ENCODE results near the gene MLST8.

Gene MLST8

DNA sequence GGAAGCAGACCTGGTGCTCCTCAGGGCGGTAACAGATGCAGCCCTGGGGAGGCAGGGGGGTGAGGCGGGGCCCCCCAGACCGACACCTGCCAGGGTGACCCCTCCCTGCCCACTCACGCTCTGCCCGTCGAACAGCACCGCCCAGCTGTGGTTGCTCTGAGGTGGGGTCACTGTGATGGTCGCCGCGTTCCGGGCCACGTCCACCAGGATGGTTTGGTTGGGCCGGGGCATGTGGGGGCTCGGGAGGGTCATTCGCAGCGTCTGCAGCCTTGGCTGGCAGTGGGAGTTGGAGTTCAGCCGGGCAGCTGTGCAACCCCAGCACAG lies 4.7 kb downstream of the MLST8 start:
- DNase-seq (ENCODE audit: low read depth, low spot score) = no peak
- Histone ChIP-seq H3K4me1 (ENCODE audit: insufficient read depth, insufficient read length) (peaks cover 36% of the 10 kb centered on the region), H3K9me3 (ENCODE audit: insufficient read depth, low read length) (no peaks in the 10 kb centered on the region), H3K4me3 (ENCODE audit: insufficient read length, low read depth) (no peak overlapping the region), H3K27me3 (ENCODE audit: insufficient read depth, insufficient read length) (no peaks in the 10 kb centered on the region), H3K36me3 (ENCODE audit: insufficient read depth, insufficient read length, low read length) (peaks cover 76% of the 10 kb centered on the region), H3K9ac (ENCODE audit: insufficient read length, low read depth) (peak overlapping the region; percentile 51)
- TF ChIP-seq YY1 (IDR thresholded peaks at IDR 0.05; ENCODE audit: insufficient read depth, insufficient read length) (no peak), SUZ12 (IDR thresholded peaks at IDR 0.05; ENCODE audit: extremely low read depth, insufficient read depth, insufficient read length) (no peak), ZNF274 (IDR thresholded peaks at IDR 0.05; ENCODE audit: low read depth, low read length) (no peak)

DNA sequence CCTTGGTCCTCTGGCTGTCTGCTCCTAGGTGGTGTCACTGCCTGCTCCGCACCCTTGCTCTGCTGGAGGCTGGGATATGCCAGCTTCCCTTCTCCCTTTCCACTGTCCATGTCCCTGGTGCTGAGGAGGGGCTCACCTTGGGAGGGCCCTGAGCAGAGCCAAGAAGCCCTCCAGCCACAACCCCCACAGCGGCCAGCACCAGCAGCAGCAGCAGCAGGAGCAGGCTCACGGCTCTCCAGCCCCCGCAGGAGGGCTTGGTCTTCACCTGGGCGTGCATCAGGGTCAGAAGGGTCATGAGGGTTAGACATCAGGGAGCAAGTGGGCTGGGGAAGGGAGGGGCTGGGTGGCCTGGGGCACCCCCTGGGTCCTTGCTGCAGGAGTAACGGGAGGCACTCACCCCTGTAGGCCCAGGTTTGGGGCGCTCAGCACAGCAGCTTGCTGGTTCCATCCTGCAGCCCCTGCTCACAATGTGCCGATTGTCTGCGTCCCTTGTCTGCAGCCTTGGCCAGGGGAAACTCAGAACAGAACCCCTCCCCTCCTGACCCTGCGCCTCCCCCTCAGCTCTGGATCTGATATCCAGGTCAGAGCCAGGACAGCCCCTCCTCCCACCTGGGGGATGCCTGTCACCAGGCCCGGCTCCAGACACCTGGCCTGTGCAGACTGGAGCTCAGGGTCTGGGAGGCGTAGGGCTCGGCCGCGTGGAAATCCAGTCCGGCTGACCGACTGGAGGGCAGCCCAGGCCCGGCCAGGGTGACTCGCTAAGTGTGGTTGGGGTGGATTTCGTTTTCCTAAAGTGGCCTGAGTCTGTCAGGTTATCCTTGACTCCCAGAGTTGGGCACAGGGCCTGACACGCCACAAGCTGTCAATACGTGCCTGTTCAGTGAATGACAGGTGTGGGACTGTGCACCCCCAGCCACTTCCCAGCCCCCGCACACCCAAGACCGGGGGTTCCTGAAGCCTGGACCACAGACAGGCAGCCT lies 5.4 kb downstream of the MLST8 start, which contains the start of gene BRICD5:
Gene BRICD5, minus strand, starts transcription at position 478 of the 980 bp plus-strand sequence. Its CDS starts 30 bp downstream, at position 448.
- Histone ChIP-seq H3K9me3 (ENCODE audit: insufficient read depth, low read length) (no peaks in the 10 kb centered on the region), H3K36me3 (ENCODE audit: insufficient read depth, insufficient read length, low read length) (peaks cover 76% of the 10 kb centered on the region), H3K4me1 (ENCODE audit: insufficient read depth, insufficient read length) (peaks cover 36% of the 10 kb centered on the region), H3K27me3 (ENCODE audit: insufficient read depth, insufficient read length) (no peaks in the 10 kb centered on the region), H3K9ac (ENCODE audit: insufficient read length, low read depth) (peak within 1 kb of the TSS; percentile 51), H3K4me3 (ENCODE audit: insufficient read length, low read depth) (no peak within 1 kb of the TSS)
- DNase-seq (ENCODE audit: low read depth, low spot score) = no peak
- TF ChIP-seq SUZ12 (IDR thresholded peaks at IDR 0.05; ENCODE audit: extremely low read depth, insufficient read depth, insufficient read length) = no peak
- TF ChIP-seq ZNF274 (IDR thresholded peaks at IDR 0.05; ENCODE audit: low read depth, low read length) = no peak
- no peak for TF ChIP-seq YY1 (IDR thresholded peaks at IDR 0.05; ENCODE audit: insufficient read depth, insufficient read length)

DNA sequence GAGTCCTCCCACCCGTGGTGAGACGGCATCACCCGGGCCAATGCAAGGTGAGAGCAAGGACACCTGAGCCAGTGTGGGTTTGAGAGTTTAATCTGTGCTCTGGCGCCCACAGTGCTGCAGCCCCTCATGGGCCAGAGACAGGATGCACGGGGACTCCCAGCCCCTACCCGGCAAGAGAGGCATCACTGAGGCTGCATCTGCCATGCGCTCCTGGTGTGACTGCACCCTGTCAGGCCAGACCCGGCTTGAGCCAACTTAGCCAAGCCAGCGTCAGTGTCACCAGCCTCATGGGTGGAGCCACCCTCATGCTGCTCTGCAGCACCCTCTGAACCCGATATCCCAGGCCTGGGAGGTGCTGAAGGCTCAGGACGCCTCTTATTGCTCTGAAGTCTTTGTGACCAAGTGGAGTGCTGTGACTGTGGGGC lies 6.7 kb downstream of the MLST8 start:
- peaks cover 34% of the 10 kb centered on the region for H3K4me1 ChIP-seq (ENCODE audit: insufficient read depth, insufficient read length)
- no peaks in the 10 kb centered on the region for H3K9me3 ChIP-seq (ENCODE audit: insufficient read depth, low read length)
- no peak overlapping the region for H3K4me3 ChIP-seq (ENCODE audit: insufficient read length, low read depth)
- H3K36me3 ChIP-seq (ENCODE audit: insufficient read depth, insufficient read length, low read length) = peaks cover 66% of the 10 kb centered on the region
- TF ChIP-seq ZNF274 (IDR thresholded peaks at IDR 0.05; ENCODE audit: low read depth, low read length) (no peak), SUZ12 (IDR thresholded peaks at IDR 0.05; ENCODE audit: extremely low read depth, insufficient read depth, insufficient read length) (no peak), YY1 (IDR thresholded peaks at IDR 0.05; ENCODE audit: insufficient read depth, insufficient read length) (no peak)
- H3K27me3 ChIP-seq (ENCODE audit: insufficient read depth, insufficient read length) = no peaks in the 10 kb centered on the region
- DNase-seq (ENCODE audit: low read depth, low spot score) = no peak
- H3K9ac ChIP-seq (ENCODE audit: insufficient read length, low read depth) = peak overlapping the region; percentile 33

DNA sequence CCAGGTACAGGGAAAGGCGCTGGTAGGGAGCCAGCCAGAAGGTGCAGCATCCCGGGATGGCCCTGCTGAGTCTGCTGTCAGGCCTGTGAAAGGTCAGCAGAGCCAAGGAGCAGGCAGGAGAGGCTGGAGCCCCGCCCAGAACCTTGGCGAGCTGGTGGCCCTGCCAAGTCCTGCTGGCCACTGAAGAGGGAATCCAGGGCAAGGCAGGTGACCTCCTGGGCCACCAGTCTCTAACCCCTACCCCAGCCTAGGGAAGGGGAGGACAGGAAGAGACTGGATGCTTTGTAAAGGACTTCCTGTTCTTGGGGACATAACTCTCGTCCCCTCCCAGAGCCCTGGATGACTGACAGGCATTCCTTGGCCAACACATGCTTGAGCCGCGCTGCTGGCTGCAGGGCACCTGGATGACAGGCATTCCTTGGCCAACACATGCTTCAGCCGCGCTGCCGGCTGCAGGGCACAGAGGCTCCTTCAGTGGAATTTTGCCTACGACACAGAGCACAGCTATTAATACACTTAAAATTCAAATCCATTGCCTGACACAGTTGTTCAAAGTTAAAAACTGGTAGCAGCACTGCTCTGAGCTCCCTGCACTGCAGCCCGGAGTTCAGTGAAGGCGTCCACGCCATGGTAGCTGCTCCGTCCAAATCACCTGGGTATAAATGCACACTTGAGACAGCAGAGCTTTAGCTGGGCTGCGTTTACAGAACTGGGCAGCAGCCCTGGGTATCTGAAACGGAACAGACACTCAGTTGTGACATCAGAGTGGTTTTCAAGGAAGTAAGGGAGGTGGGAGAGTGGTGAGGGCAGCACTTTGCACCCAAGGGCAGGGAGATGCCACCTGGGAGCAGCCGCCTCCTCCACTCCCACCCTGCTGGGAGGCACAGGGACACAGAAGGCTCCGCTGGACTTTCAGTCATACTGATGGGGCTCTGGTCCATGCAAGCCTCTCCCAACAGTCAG lies 7.4 kb downstream of the MLST8 start:
- Histone ChIP-seq H3K4me1 (ENCODE audit: insufficient read depth, insufficient read length) (peaks cover 39% of the 10 kb centered on the region), H3K36me3 (ENCODE audit: insufficient read depth, insufficient read length, low read length) (peaks cover 64% of the 10 kb centered on the region), H3K9ac (ENCODE audit: insufficient read length, low read depth) (peak overlapping the region; percentile 100), H3K4me3 (ENCODE audit: insufficient read length, low read depth) (peak overlapping the region; percentile 100), H3K27me3 (ENCODE audit: insufficient read depth, insufficient read length) (no peaks in the 10 kb centered on the region), H3K9me3 (ENCODE audit: insufficient read depth, low read length) (no peaks in the 10 kb centered on the region)
- DNase-seq (ENCODE audit: low read depth, low spot score) = no peak
- TF ChIP-seq YY1 (IDR thresholded peaks at IDR 0.05; ENCODE audit: insufficient read depth, insufficient read length) (no peak), SUZ12 (IDR thresholded peaks at IDR 0.05; ENCODE audit: extremely low read depth, insufficient read depth, insufficient read length) (no peak), ZNF274 (IDR thresholded peaks at IDR 0.05; ENCODE audit: low read depth, low read length) (no peak)

DNA sequence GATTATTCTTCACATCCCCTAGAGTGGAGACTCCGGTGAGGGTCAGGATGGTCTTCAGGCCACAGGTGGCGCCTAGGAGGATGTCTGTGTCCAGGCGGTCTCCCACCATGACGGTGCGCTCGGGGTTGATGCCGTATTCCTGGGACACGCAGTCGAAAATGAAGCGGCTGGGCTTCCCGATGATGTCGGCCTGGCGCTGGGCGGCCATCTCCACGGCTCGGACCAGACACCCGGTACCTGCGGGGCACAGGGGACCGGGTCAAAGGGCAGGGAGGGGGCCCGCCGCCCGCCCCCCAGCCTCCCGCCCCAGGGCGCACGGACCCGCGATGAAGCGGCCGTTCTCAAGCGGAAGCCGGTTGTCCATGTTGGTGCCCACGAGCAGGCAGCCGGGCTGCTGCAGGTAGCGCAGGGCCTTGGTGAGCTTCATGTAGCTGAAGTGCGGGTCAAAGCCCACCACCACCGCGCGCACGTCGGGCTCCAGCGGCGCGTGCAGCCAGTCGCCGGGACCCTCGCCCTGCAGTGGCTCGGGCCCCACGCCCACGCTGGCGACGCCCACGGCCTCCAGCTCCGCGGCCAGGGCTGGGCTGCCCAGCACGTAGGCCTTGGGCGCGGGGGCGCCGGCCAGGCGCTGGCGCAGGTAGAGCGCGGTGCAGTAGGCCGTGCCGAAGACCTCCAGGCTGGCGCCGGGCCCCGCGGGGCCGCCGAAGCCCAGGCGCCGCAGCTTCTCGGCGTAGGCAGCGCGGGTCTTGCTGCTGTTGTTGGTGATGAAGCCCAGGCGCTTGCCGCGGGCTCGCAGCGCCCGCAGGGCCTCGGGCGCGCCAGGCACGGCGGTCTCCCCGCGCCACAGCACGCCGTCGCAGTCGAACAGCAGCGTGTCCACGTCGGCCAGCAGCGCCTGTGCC lies 8.8 kb downstream of the MLST8 start:
- no peaks in the 10 kb centered on the region for H3K27me3 ChIP-seq (ENCODE audit: insufficient read depth, insufficient read length)
- H3K4me1 ChIP-seq (ENCODE audit: insufficient read depth, insufficient read length) = peaks cover 41% of the 10 kb centered on the region
- H3K36me3 ChIP-seq (ENCODE audit: insufficient read depth, insufficient read length, low read length) = peaks cover 50% of the 10 kb centered on the region
- peak overlapping the region; percentile 100 for H3K9ac ChIP-seq (ENCODE audit: insufficient read length, low read depth)
- H3K4me3 ChIP-seq (ENCODE audit: insufficient read length, low read depth) = peak overlapping the region; percentile 100
- TF ChIP-seq ZNF274 (IDR thresholded peaks at IDR 0.05; ENCODE audit: low read depth, low read length) = no peak
- no peak for TF ChIP-seq SUZ12 (IDR thresholded peaks at IDR 0.05; ENCODE audit: extremely low read depth, insufficient read depth, insufficient read length)
- no peak for TF ChIP-seq YY1 (IDR thresholded peaks at IDR 0.05; ENCODE audit: insufficient read depth, insufficient read length)
- DNase-seq (ENCODE audit: low read depth, low spot score) = no peak
- H3K9me3 ChIP-seq (ENCODE audit: insufficient read depth, low read length) = no peaks in the 10 kb centered on the region

DNA sequence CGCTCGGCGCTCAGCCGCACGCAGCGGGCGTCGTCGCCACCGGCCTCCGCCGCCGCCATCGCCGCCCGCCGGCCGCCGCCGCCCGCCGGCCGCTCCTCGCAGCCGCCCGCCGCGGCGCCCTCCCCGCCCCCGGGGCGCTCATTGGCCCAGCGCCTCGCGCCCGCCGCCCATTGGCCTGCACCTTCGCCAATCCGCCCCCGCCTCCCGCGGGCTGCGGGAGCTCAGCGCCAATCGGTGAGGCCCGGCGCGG lies 9.4 kb downstream of the MLST8 start, which contains the start of gene PGP:
Gene PGP, minus strand, starts transcription at position 122 of the 250 bp plus-strand sequence. Its CDS starts 63 bp downstream, at position 59.
- Histone ChIP-seq H3K4me3 (ENCODE audit: insufficient read length, low read depth) (peak within 1 kb of the TSS; percentile 100), H3K9ac (ENCODE audit: insufficient read length, low read depth) (peak within 1 kb of the TSS; percentile 100), H3K36me3 (ENCODE audit: insufficient read depth, insufficient read length, low read length) (peaks cover 44% of the 10 kb centered on the region), H3K9me3 (ENCODE audit: insufficient read depth, low read length) (no peaks in the 10 kb centered on the region), H3K4me1 (ENCODE audit: insufficient read depth, insufficient read length) (peaks cover 39% of the 10 kb centered on the region), H3K27me3 (ENCODE audit: insufficient read depth, insufficient read length) (no peaks in the 10 kb centered on the region)
- TF ChIP-seq YY1 (IDR thresholded peaks at IDR 0.05; ENCODE audit: insufficient read depth, insufficient read length) (no peak), ZNF274 (IDR thresholded peaks at IDR 0.05; ENCODE audit: low read depth, low read length) (no peak), SUZ12 (IDR thresholded peaks at IDR 0.05; ENCODE audit: extremely low read depth, insufficient read depth, insufficient read length) (no peak)
- DNase-seq (ENCODE audit: low read depth, low spot score) = no peak

All from NT2/D1 (cell line).